Panc1 (cell line): Measurements from ENCODE around the gene ACADL. TPM values are rescaled to one million over a fixed set of nuclear protein-coding genes. Genes with fewer than 3 reads are reported as not detected.

Experiments used
- ATAC-seq: fragments of 200-7000 bp; cut with Tn5 transposase; 2 replicates; pipeline ENCODE4 v1.9.1; 2020; ENCODE audit warnings: mild to moderate bottlenecking, moderate library complexity
- BruUV-seq: library from RNA; stranded (reverse); fragments of 400-500 nt; replicated peaks from 2 replicates; lab custom pipeline; 2021; lab: Mats Ljungman, UMichigan
- CTCF ChIA-PET: fragments of 300-600 bp; sonication (Branson Sonifier 250); formaldehyde crosslinking; loops from one replicate; lab custom pipeline; 2022; ENCODE audit warnings: antibody characterized with exemption; lab: Charles Lee
- POLR2A ChIA-PET: fragments of 300-600 bp; sonication (Branson Sonifier 250); formaldehyde crosslinking; loops from one replicate; lab custom pipeline; 2022; ENCODE audit warnings: antibody characterized with exemption; lab: Charles Lee
- DNase-seq: peaks from one replicate; pipeline ENCODE4 v3.0.0-alpha.2; 2010; ENCODE audit warnings: low read depth, low spot score
- H3K27ac ChIP-seq: 2 replicates; pipeline ENCODE4 v1.5.1; 2011; ENCODE audit warnings: mild to moderate bottlenecking, low read length, inconsistent platforms
- H3K27me3 ChIP-seq: fragments of 200-500 bp; sonication (Bioruptor generic); 2 replicates; pipeline ENCODE4 v1.6.0; 2014; ENCODE audit warnings: low read length, inconsistent platforms; ENCODE audit not compliant: control insufficient read depth, insufficient read depth
- H3K36me3 ChIP-seq: fragments of 200-500 bp; sonication (Bioruptor generic); 2 replicates; pipeline ENCODE4 v1.5.1; 2014; ENCODE audit warnings: inconsistent platforms, mild to moderate bottlenecking, low read length, moderate library complexity; ENCODE audit not compliant: control insufficient read depth, insufficient read depth
- H3K4me1 ChIP-seq: 2 replicates; pipeline ENCODE4 v1.5.1; 2011; ENCODE audit warnings: inconsistent platforms, mild to moderate bottlenecking, low read length, moderate library complexity; ENCODE audit not compliant: control insufficient read depth, insufficient read depth
- H3K4me3 ChIP-seq, 2 experiments: 2 replicates each; pipeline ENCODE4 v1.5.1; 2011 to 2012; ENCODE audit warnings: low read depth in 2 of 2, low read length in 2 of 2, mild to moderate bottlenecking in 2 of 2, inconsistent platforms in 1 of 2, moderate library complexity in 1 of 2
- H3K9me3 ChIP-seq: fragments of 200-500 bp; sonication (Bioruptor generic); 2 replicates; pipeline ENCODE4 v1.5.1; 2014; ENCODE audit warnings: low read depth, mild to moderate bottlenecking, inconsistent platforms, low read length, moderate library complexity; ENCODE audit not compliant: control insufficient read depth, insufficient read depth
- CTCF ChIP-seq: fragments of 450-650 bp; IDR thresholded peaks from 2 replicates; pipeline ENCODE4 v1.5.1; 2017; ENCODE audit warnings: mild to moderate bottlenecking
- POLR2AphosphoS5 ChIP-seq: IDR thresholded peaks from 2 replicates; pipeline ENCODE4 v1.6.1; 2012; ENCODE audit warnings: mild to moderate bottlenecking, low read depth, low read length, moderate library complexity
- REST ChIP-seq, 2 experiments: IDR thresholded peaks; 2 replicates each; pipeline ENCODE4 v1.6.1; 2011 to 2012; ENCODE audit warnings: low read depth in 2 of 2, control low read depth in 1 of 2, low read length in 1 of 2, mild to moderate bottlenecking in 1 of 2, moderate library complexity in 1 of 2; ENCODE audit not compliant: insufficient read depth in 1 of 2
- SIN3A ChIP-seq: IDR thresholded peaks from 2 replicates; pipeline ENCODE4 v1.6.1; 2012; ENCODE audit warnings: low read depth, mild to moderate bottlenecking, low read length, moderate library complexity, borderline replicate concordance; ENCODE audit not compliant: insufficient read depth
- TCF7L2 ChIP-seq: IDR thresholded peaks from 2 replicates; pipeline ENCODE4 v1.6.1; 2011; ENCODE audit warnings: mild to moderate bottlenecking, low read depth, low read length, inconsistent platforms
- in situ Hi-C: cut with HindIII; loops from 2 replicates; pipeline ENCODE4 v1.10.0; 2016; ENCODE audit warnings: low sequenced_read_pairs, low pct_unique_long_range_greater_than_20kb
- intact Hi-C: fragments of 100-400 bp; cut with micrococcal nuclease; formaldehyde crosslinking; loops from one replicate; pipeline ENCODE4 v1.10.0; 2022; ENCODE audit not compliant: unreplicated experiment
- total RNA-seq: library from RNA; stranded (reverse); gene quantifications from one replicate; pipeline ENCODE4 v1.2.1, GENCODE V29; 2021; ENCODE audit not compliant: unreplicated experiment

The ACADL gene
- total RNA-seq, 1 experiment from 2014 or later = not detected

- DNase-seq (no peak), ATAC-seq (no peak)
- intact Hi-C loops = loop anchor here (2.0 to 10.0 kb wide), 4 partner anchors 221 to 1803 kb away; partner anchors contain the start of gene MAP2
- no peaks in the 10 kb centered on the region for H3K9me3 ChIP-seq
- POLR2A ChIA-PET = no interaction called here
- CTCF ChIA-PET = no interaction called here
- no peaks in the 10 kb centered on the region for H3K4me1 ChIP-seq
- TF ChIP-seq POLR2AphosphoS5 (no peak), SIN3A (no peak), CTCF (no peak), TCF7L2 (no peak), REST (IDR thresholded peaks at IDR 0.05; ENCODE audit: insufficient read depth in 1 of 2, low read depth in 2 of 2, low read length in 1 of 2) (no peak)
- BruUV-seq = no TSS peak
- in situ Hi-C loops = no loop called here
- no peak overlapping the region for H3K4me3 ChIP-seq
- H3K27me3 ChIP-seq = no peaks in the 10 kb centered on the region; the same call in 1 of the 2 replicates
- H3K36me3 ChIP-seq = no peaks in the 10 kb centered on the region
- H3K27ac ChIP-seq = no peak overlapping the region
These were observed 27.5 kb downstream of the ACADL start for GRCh38 chr2:210197720-210198119.

GRCh38 chr2:210195101-210195852 is 30.0 kb downstream of the ACADL start:
- peak; percentile 30 for DNase-seq
- H3K9me3 ChIP-seq = no peaks in the 10 kb centered on the region
- intact Hi-C loops (loop anchor here (1.0 to 10.0 kb wide), 5 partner anchors 117 to 1800 kb away; partner anchors contain the start of gene MAP2), in situ Hi-C loops (no loop called here)
- peak; percentile 73; the same call in 1 of the 2 replicates for ATAC-seq
- H3K4me3 ChIP-seq = peak overlapping the region in 1 of 2 experiments; percentile 19; a peak in 1 of 4 replicates
- no peak overlapping the region for H3K27ac ChIP-seq
- no peaks in the 10 kb centered on the region for H3K4me1 ChIP-seq
- no peaks in the 10 kb centered on the region for H3K36me3 ChIP-seq
- no TSS peak for BruUV-seq
- TF ChIP-seq TCF7L2 (no peak), CTCF (peak; percentile 69; the same call in 1 of the 2 replicates), REST (IDR thresholded peaks at IDR 0.05; ENCODE audit: insufficient read depth in 1 of 2, low read depth in 2 of 2, low read length in 1 of 2) (no peak), POLR2AphosphoS5 (no peak), SIN3A (no peak)
- H3K27me3 ChIP-seq = no peaks in the 10 kb centered on the region; the same call in 1 of the 2 replicates
- ChIA-PET CTCF (interaction anchor here (0.7 kb wide), 1 partner anchor 24 kb away, joined by 3 read pairs; no protein-coding TSS in a partner anchor), POLR2A (no interaction called here)
